DND-41 (cell line): ENCODE measurements around the gene DOCK4.

ENCODE experiments used
- ATAC-seq: fragments of 200-7000 bp; cut with Tn5 transposase; 3 replicates; pipeline ENCODE4 v1.9.1; 2021; ENCODE audit warnings: low read depth; ENCODE audit not compliant: insufficient read depth
- DNase-seq: peaks from one replicate; pipeline ENCODE4 v3.0.0-alpha.2; 2020
- H2AFZ ChIP-seq: 2 replicates; pipeline ENCODE4 v1.6.0; 2012; ENCODE audit warnings: low read depth, low read length
- H3K27ac ChIP-seq: 2 replicates; pipeline ENCODE4 v1.5.1; 2012; ENCODE audit warnings: low read length, inconsistent platforms
- H3K27me3 ChIP-seq: fragments of 200-600 bp; sonication (generic); 2 replicates; pipeline ENCODE4 v1.6.0; 2012; ENCODE audit warnings: low read length, mild to moderate bottlenecking, inconsistent platforms; ENCODE audit not compliant: insufficient read depth, poor library complexity
- H3K36me3 ChIP-seq: 2 replicates; pipeline ENCODE4 v1.5.1; 2012; ENCODE audit warnings: low read length, inconsistent platforms; ENCODE audit not compliant: insufficient read depth
- H3K4me1 ChIP-seq: 2 replicates; pipeline ENCODE4 v1.5.1; 2012; ENCODE audit warnings: mild to moderate bottlenecking, low read length; ENCODE audit not compliant: insufficient read depth
- H3K4me2 ChIP-seq: 2 replicates; pipeline ENCODE4 v1.6.0; 2012; ENCODE audit warnings: mild to moderate bottlenecking, moderate library complexity, low read length, inconsistent platforms; ENCODE audit not compliant: insufficient read depth
- H3K4me3 ChIP-seq, 2 experiments: fragments of 200-600 bp in 1 of 2; shearing (Covaris generic) in 1 of 2; 2 replicates each; pipeline ENCODE4 v1.5.1; 2012 to 2016; ENCODE audit warnings: inconsistent platforms in 2 of 2, low read length in 2 of 2, mild to moderate bottlenecking in 2 of 2, low read depth in 1 of 2, moderate library complexity in 1 of 2
- H3K79me2 ChIP-seq: 2 replicates; pipeline ENCODE4 v1.6.0; 2012; ENCODE audit warnings: low read length, inconsistent platforms; ENCODE audit not compliant: insufficient read depth
- H3K9ac ChIP-seq: 2 replicates; pipeline ENCODE4 v1.6.0; 2012; ENCODE audit warnings: low read depth, mild to moderate bottlenecking, inconsistent platforms, low read length, moderate library complexity
- H3K9me3 ChIP-seq: 2 replicates; pipeline ENCODE4 v1.5.1; 2012; ENCODE audit warnings: low read length, moderate library complexity, mild to moderate bottlenecking, inconsistent platforms; ENCODE audit not compliant: insufficient read depth, severe bottlenecking
- H4K20me1 ChIP-seq: 2 replicates; pipeline ENCODE4 v1.6.0; 2012; ENCODE audit warnings: low read length; ENCODE audit not compliant: insufficient read depth
- EZH2 ChIP-seq: IDR thresholded peaks from 3 replicates; pipeline ENCODE4 v1.6.1; 2012; ENCODE audit warnings: borderline replicate concordance, low read depth, mild to moderate bottlenecking, moderate library complexity, low read length, inconsistent platforms; ENCODE audit not compliant: severe bottlenecking
- TF ChIP-seq, protein P1 (sequence below): IDR thresholded peaks from 2 replicates; pipeline ENCODE4 v1.5.1; 2012; ENCODE audit warnings: borderline replicate concordance, low read length, moderate library complexity, mild to moderate bottlenecking; ENCODE audit not compliant: poor library complexity, severe bottlenecking; ENCODE audit errors: extremely low read depth

DOCK4 gene

DNA sequence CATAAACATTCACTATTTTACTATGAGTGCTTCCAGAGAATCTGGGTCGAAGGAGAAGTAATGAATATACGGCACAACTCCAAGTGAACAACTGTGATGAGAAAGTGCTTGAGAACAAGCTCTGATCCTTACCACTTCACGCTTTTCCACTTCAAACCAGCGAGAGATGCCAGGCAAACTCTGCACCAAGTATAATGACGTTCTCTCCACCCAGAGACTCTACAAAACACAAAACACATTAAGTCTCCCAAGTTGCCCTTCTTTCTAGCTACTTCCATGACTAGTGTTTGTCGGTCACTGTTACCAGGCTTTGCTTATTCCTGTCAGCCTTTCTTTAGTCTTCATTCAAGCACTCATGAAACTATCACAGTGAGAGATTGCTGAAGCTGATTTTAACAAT, 450.8 kb downstream of the DOCK4 start:
- no peak for TF ChIP-seq EZH2
- TF ChIP-seq, protein P1, sequence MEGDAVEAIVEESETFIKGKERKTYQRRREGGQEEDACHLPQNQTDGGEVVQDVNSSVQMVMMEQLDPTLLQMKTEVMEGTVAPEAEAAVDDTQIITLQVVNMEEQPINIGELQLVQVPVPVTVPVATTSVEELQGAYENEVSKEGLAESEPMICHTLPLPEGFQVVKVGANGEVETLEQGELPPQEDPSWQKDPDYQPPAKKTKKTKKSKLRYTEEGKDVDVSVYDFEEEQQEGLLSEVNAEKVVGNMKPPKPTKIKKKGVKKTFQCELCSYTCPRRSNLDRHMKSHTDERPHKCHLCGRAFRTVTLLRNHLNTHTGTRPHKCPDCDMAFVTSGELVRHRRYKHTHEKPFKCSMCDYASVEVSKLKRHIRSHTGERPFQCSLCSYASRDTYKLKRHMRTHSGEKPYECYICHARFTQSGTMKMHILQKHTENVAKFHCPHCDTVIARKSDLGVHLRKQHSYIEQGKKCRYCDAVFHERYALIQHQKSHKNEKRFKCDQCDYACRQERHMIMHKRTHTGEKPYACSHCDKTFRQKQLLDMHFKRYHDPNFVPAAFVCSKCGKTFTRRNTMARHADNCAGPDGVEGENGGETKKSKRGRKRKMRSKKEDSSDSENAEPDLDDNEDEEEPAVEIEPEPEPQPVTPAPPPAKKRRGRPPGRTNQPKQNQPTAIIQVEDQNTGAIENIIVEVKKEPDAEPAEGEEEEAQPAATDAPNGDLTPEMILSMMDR, result no peak
- ATAC-seq (no peak), DNase-seq (no peak)
- Histone ChIP-seq H3K9me3 (no peaks in the 10 kb centered on the region), H4K20me1 (no peaks in the 10 kb centered on the region), H3K4me3 (no peak overlapping the region), H3K9ac (no peak overlapping the region), H3K4me2 (no peak overlapping the region), H3K27ac (no peak overlapping the region), H3K27me3 (no peaks in the 10 kb centered on the region), H3K4me1 (no peaks in the 10 kb centered on the region), H3K36me3 (no peaks in the 10 kb centered on the region), H3K79me2 (no peaks in the 10 kb centered on the region), H2AFZ (no peak overlapping the region)

DNA sequence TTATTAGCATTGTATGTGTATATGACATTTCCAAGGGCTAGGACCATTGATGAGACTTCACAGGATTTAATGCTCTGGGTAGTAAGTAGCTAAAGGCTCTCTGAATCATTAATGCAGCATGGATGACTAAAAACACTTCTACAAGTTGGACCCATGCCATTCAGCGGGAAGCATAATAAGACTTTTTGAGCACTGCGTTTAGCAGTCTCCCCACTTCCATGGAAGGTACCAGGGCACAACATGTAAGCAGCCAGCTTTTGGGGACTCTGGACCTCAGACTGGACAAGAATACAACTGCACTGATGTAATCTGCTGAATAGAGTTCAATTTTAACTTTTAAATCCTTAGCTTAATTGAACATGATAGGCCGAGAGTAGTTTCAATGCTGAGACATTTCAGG, 452.2 kb downstream of the DOCK4 start:
- Histone ChIP-seq H3K9ac (no peak overlapping the region), H3K27me3 (no peaks in the 10 kb centered on the region), H3K79me2 (no peaks in the 10 kb centered on the region), H3K27ac (no peak overlapping the region), H2AFZ (no peak overlapping the region), H3K4me1 (no peaks in the 10 kb centered on the region), H4K20me1 (no peaks in the 10 kb centered on the region), H3K4me3 (no peak overlapping the region), H3K36me3 (no peaks in the 10 kb centered on the region), H3K9me3 (no peaks in the 10 kb centered on the region), H3K4me2 (no peak overlapping the region)
- no peak for DNase-seq
- TF ChIP-seq, protein P1, result no peak
- ATAC-seq, result no peak

DNA sequence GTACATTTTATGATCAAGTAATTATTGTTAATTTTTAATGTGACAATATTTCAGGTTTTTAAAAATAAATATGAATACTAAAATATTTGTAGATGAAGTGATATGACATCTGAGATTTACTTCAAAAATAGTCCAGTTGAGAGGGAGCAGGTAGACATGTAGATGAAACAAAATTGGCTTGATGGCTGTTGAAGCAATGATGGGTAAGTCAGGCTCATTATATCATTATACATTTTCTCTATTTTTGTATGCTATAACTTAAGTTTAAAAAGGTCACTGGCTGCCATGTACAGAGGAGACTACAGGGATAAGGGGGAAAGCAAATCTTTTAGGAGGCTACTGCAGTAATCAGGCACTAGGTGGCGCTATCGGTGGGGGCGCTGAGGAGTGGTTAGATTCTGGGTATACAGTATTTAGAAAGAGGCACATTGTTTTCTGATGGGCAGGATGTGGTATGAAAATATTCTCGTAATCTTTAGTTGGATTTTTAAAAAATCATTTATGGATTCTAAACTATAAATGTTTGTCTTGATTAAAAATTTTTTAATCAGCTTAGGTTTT, 454.1 kb downstream of the DOCK4 start:
- H3K4me2 ChIP-seq, result no peak overlapping the region
- no peaks in the 10 kb centered on the region for H4K20me1 ChIP-seq
- no peaks in the 10 kb centered on the region for H3K4me1 ChIP-seq
- H2AFZ ChIP-seq, result no peak overlapping the region
- ATAC-seq (peak; percentile 92), DNase-seq (peak; percentile 74)
- no peaks in the 10 kb centered on the region for H3K79me2 ChIP-seq
- H3K9me3 ChIP-seq, result peaks cover 2% of the 10 kb centered on the region
- no peak overlapping the region for H3K9ac ChIP-seq
- H3K27ac ChIP-seq, result no peak overlapping the region
- no peak overlapping the region for H3K4me3 ChIP-seq
- H3K36me3 ChIP-seq, result no peaks in the 10 kb centered on the region
- no peaks in the 10 kb centered on the region for H3K27me3 ChIP-seq
- no peak for TF ChIP-seq EZH2
- TF ChIP-seq, protein P1, result peak; percentile 95

DNA sequence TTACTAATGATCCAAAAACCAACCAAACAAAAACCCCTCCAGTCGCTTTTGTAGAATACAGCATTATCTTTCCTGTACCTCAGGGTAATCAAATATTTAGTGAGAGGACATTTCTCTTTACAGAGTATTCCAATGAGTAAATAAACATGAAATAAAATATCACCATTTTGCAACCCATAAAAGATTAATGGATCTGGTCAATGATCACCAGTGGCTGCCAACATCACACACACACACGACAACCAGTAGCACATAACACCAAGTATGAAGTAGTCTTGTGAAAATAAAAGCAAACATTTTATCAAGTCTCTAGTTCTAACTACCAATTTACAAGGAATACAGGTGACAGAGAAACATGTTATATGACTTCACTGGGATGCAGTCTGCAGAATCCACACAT, 455.3 kb downstream of the DOCK4 start:
- Histone ChIP-seq H3K27me3 (no peaks in the 10 kb centered on the region), H3K4me3 (no peak overlapping the region), H3K4me2 (no peak overlapping the region), H3K36me3 (no peaks in the 10 kb centered on the region), H3K4me1 (no peaks in the 10 kb centered on the region), H4K20me1 (no peaks in the 10 kb centered on the region), H3K9me3 (peaks cover 2% of the 10 kb centered on the region), H3K9ac (no peak overlapping the region), H3K27ac (no peak overlapping the region), H2AFZ (no peak overlapping the region), H3K79me2 (no peaks in the 10 kb centered on the region)
- no peak for DNase-seq
- ATAC-seq, result no peak
- TF ChIP-seq, protein P1, result no peak
